Measurements from ENCODE around the gene SCPEP1.
A peak's percentile ranks its signal among the peaks of the same experiment; 100 is the strongest.
"Not testable (repeated sequence)": the region's sequence is repeated elsewhere in the genome, so short reads cannot be mapped to it uniquely, and the experiment has no call there.

Gene SCPEP1

GRCh38 chr17:56977673-56978395 lies at the start of gene SCPEP1:
Gene SCPEP1, plus strand, starts transcription at chr17:56978131. Its CDS starts 29 bp downstream, at chr17:56978160.
- DNase-seq = peak; percentile 78

GRCh38 chr17:56928586-56928985 lies 49.3 kb upstream of the SCPEP1 start:
- DNase-seq = no peak

- DNase-seq = no peak
These were observed 48.5 kb upstream of the SCPEP1 start for GRCh38 chr17:56929362-56929969.

- DNase-seq = no peak
These were observed 47.1 kb upstream of the SCPEP1 start for GRCh38 chr17:56930739-56931337.

GRCh38 chr17:56933151-56933745 lies 44.7 kb upstream of the SCPEP1 start:
- no peak for DNase-seq

- no peak for DNase-seq
These were observed 44.1 kb upstream of the SCPEP1 start for GRCh38 chr17:56933868-56934267.

GRCh38 chr17:56934280-56934679 lies 43.7 kb upstream of the SCPEP1 start:
- no peak for DNase-seq

GRCh38 chr17:56935461-56935860 lies 42.5 kb upstream of the SCPEP1 start:
- no peak for DNase-seq

GRCh38 chr17:56936697-56937322 lies 41.1 kb upstream of the SCPEP1 start:
- no peak for DNase-seq

GRCh38 chr17:56937687-56938086 lies 40.2 kb upstream of the SCPEP1 start:
- DNase-seq = no peak

- DNase-seq = not testable (repeated sequence)
These were observed 39.7 kb upstream of the SCPEP1 start for GRCh38 chr17:56938206-56938605.

GRCh38 chr17:56939869-56940484 lies 38.0 kb upstream of the SCPEP1 start:
- no peak for DNase-seq

- DNase-seq = no peak
These were observed 34.3 kb upstream of the SCPEP1 start for GRCh38 chr17:56943505-56944125.

- no peak for DNase-seq
These were observed 31.9 kb upstream of the SCPEP1 start for GRCh38 chr17:56945938-56946505.

GRCh38 chr17:56947741-56948140 lies 30.2 kb upstream of the SCPEP1 start:
- no peak for DNase-seq

- no peak for DNase-seq
These were observed 29.4 kb upstream of the SCPEP1 start for GRCh38 chr17:56948491-56948890.

- DNase-seq = no peak
These were observed 28.3 kb upstream of the SCPEP1 start for GRCh38 chr17:56949595-56949994.

- DNase-seq = no peak
These were observed 20.9 kb upstream of the SCPEP1 start for GRCh38 chr17:56956992-56957391.

GRCh38 chr17:56960596-56961538 lies 17.1 kb upstream of the SCPEP1 start, which contains the start of gene COIL:
Gene COIL, minus strand, starts transcription at chr17:56961050. Its CDS starts 31 bp downstream, at chr17:56961019.
- DNase-seq = peak; percentile 98

- DNase-seq = not testable (repeated sequence)
These were observed 12.7 kb upstream of the SCPEP1 start for GRCh38 chr17:56965241-56965640.

GRCh38 chr17:56965681-56966080 lies 12.2 kb upstream of the SCPEP1 start:
- not testable (repeated sequence) for DNase-seq

Measured in activated CD4-positive, CD25-positive, alpha-beta regulatory T cell treated with anti-CD3 and anti-CD28 coated beads, Interleukin-2, amount 50 U/mL, for 72 hours (primary cell).